ENCODE measurements around the gene KRT6C. TPM values are rescaled to one million over a fixed set of nuclear protein-coding genes. Genes with fewer than 3 reads are reported as not detected.

KRT6C gene
- total RNA-seq, 2 experiments from 2014 or later, result not detected

DNA sequence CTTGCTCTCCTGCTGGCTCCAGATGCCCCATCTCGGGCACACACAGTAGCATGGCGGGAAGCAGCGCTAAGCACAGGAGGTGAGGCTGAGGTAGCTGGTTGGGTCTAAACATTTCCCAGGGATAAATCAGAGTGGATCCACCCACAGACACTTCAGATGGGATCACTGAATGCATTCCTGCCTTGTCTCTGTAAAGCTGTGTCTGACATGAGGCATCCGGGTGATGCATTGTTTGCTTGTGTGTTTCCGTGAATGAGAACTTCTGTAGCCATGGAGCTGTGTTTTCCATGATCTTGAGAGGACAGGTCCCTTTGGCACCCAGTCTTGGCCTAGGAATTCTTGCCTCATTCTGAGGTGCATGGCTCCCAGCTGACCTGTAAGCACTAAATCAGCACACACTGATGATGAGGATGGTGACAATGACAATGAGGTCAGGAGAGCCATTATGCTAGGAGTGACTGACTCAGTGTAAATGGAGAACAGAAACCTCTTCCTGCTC lies 32.7 kb downstream of the KRT6C start:
- CTCF ChIA-PET, result no interaction called here

GRCh38 chr12:52439845-52440244 lies 33.8 kb downstream of the KRT6C start:
- H3K4me1 Mint-ChIP-seq, result no peaks in the 10 kb centered on the region
- POLR2A ChIA-PET, result no interaction called here
- H3K27ac Mint-ChIP-seq, result no peak overlapping the region
- H3K9me3 Mint-ChIP-seq, result no peaks in the 10 kb centered on the region
- no peak overlapping the region for H3K4me3 Mint-ChIP-seq
- H3K27me3 Mint-ChIP-seq, result peaks cover 41% of the 10 kb centered on the region
- no peak for DNase-seq
- H3K36me3 Mint-ChIP-seq (ENCODE audit: low read depth), result no peaks in the 10 kb centered on the region
- CTCF ChIA-PET, result no interaction called here

More for the DNA sequence above, 32.7 kb downstream of the KRT6C start:
- Mint-ChIP-seq H3K9me3 (no peaks in the 10 kb centered on the region), H3K27me3 (peaks cover 36% of the 10 kb centered on the region), H3K4me1 (no peaks in the 10 kb centered on the region), H3K27ac (no peak overlapping the region), H3K36me3 (ENCODE audit: low read depth) (no peaks in the 10 kb centered on the region), H3K4me3 (no peak overlapping the region)
- DNase-seq, result no peak
- POLR2A ChIA-PET, result no interaction called here

DNA sequence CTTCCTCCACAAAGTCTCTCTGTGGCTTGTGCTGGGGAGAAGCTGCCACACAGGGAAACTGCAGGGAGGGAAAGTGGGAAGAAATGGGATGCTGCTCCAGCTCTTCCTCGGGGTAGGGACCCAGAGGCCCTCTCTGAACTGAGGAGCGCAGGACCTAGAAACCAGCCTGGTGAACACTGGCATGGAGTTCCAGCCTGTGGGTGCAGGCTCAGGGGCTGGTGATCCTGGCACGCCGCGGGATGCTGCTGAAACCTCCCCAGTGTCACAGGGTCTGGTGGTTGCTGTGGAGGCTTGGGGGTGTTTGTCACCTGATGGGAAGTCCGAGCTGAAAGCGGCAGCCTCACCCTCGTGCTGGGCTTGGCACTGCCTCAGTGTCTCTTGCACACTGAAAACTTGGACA lies 34.2 kb downstream of the KRT6C start:
- no peak overlapping the region for H3K27ac Mint-ChIP-seq
- no peak for DNase-seq
- no peaks in the 10 kb centered on the region for H3K4me1 Mint-ChIP-seq
- no peak overlapping the region for H3K4me3 Mint-ChIP-seq
- ChIA-PET CTCF (no interaction called here), POLR2A (no interaction called here)
- peaks cover 42% of the 10 kb centered on the region for H3K27me3 Mint-ChIP-seq
- H3K9me3 Mint-ChIP-seq, result no peaks in the 10 kb centered on the region
- H3K36me3 Mint-ChIP-seq (ENCODE audit: low read depth), result no peaks in the 10 kb centered on the region

DNA sequence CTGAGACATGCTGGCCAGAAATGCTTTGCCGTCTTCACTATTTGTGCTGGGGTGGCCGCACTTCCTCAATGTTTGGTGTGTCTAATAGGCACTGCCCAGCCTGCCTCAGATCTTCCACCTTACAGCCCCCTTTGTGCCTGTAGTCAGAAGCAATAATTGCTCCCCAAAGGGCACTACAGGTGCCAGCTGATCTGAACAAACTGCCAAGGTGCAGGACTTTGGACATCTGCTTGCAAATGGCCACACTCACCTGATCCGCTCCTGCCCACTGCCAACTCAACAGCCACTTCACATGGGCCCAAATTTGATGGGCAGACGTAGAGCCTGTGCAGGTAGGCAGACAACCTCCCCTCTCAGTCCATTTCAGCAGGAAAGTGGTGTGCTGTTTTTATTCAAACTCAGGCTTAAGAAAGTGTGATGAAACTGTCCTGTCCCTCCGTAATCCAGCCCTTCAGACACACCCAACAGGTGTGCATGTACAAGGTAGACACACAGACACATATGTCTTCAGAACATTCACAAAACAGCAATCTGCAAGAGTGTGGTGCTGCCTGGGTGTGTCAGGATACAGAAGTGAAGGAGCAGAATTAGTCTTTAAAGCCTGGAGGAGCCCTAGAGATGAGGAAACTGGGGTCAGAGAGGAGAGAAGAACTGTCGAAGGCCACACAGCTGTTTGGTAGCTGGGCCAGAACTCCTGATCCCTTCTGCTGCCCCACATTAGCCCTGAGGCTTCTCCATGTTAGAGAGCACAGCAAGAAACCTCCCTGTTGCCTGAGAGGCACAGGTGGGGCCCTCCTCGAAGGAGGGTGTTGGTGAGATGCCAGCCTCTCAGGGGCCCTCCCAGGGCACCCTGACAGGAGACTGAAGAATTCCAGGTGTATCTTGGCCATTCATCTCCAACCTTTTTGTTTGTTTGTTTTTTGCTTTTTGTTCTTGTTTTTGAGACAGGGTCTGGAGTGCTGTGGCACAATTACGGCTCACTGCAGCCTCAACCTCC lies 35.0 kb downstream of the KRT6C start:
- H3K4me3 Mint-ChIP-seq, result no peak overlapping the region
- no peak for DNase-seq
- peaks cover 42% of the 10 kb centered on the region for H3K27me3 Mint-ChIP-seq
- no peaks in the 10 kb centered on the region for H3K36me3 Mint-ChIP-seq (ENCODE audit: low read depth)
- H3K27ac Mint-ChIP-seq, result no peak overlapping the region
- POLR2A ChIA-PET, result no interaction called here
- H3K4me1 Mint-ChIP-seq, result no peaks in the 10 kb centered on the region
- CTCF ChIA-PET, result no interaction called here
- H3K9me3 Mint-ChIP-seq, result no peaks in the 10 kb centered on the region

DNA sequence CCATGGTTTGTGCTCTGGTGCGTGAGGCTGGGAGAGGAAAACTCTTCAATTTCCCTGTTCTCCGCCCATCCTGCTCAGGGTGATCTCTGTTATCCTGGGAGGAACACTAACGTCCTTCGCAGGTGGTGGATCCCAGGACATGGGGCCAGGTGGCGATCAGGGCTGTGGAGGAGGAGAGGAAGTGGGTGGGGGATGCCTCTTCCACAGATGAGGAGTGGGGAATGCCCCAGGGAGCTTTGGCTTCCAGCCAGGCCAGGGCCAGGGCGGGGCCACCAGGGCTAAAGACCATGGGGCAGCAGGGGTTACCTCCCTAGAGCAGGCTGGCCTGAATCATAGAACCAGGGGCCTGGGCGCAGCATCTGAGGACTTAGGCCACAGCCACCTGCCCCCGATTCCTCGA lies 36.1 kb downstream of the KRT6C start:
- CTCF ChIA-PET, result no interaction called here
- DNase-seq, result no peak
- no peaks in the 10 kb centered on the region for H3K4me1 Mint-ChIP-seq
- peaks cover 33% of the 10 kb centered on the region for H3K27me3 Mint-ChIP-seq
- H3K9me3 Mint-ChIP-seq, result no peaks in the 10 kb centered on the region
- POLR2A ChIA-PET, result no interaction called here
- H3K4me3 Mint-ChIP-seq, result no peak overlapping the region
- H3K36me3 Mint-ChIP-seq (ENCODE audit: low read depth), result no peaks in the 10 kb centered on the region
- H3K27ac Mint-ChIP-seq, result no peak overlapping the region

GRCh38 chr12:52436828-52437474 lies 36.7 kb downstream of the KRT6C start:
- H3K27me3 Mint-ChIP-seq, result peaks cover 29% of the 10 kb centered on the region

DNA sequence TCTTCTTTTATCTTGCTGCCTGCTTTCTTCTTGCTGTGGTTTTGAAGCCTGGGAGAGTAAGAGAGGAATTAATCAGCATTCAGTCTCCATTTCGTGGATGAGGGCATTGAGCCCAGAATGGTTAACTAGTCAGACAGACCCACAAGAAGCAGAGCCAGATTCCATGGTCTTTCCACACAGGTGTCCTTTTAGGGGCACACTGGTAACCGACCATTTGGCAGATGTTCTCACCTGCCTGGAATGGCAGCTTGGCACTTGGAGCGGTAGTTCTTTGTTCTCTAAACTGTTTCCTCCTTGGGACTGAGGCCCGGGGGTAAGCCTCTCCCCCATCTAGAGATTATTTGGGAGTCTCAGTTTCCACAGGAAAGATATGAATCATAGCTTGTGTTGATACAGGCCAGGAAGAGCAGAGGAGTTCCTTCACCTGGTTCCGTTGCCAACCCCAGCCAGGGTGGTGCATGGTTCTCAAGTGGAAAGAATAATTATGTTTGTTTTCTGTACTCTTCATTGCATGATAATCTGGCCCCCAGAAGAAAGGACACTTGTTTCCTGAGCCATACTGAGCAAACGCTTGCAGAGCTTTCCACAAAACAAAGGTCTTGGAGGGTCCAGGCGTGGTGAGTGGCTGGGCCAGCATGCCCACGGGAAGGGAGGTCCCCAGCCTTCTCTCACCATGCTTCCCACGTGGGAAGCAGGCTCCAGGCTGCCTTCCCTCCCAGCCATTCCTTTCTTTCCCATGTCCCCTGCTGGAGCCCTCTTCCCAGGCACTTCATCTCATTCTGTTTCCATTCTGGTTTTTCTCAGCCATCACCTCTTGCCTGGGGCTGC lies 37.4 kb downstream of the KRT6C start:
- no peak overlapping the region for H3K27ac Mint-ChIP-seq
- ChIA-PET POLR2A (no interaction called here), CTCF (no interaction called here)

More at GRCh38 chr12:52436828-52437474, 36.7 kb downstream of the KRT6C start:
- no peak for DNase-seq
- H3K36me3 Mint-ChIP-seq (ENCODE audit: low read depth), result no peaks in the 10 kb centered on the region
- H3K27ac Mint-ChIP-seq, result no peak overlapping the region
- POLR2A ChIA-PET, result no interaction called here
- CTCF ChIA-PET, result no interaction called here
- H3K4me3 Mint-ChIP-seq, result no peak overlapping the region
- H3K9me3 Mint-ChIP-seq, result no peaks in the 10 kb centered on the region
- no peaks in the 10 kb centered on the region for H3K4me1 Mint-ChIP-seq

GRCh38 chr12:52435659-52435999 lies 38.0 kb downstream of the KRT6C start:
- DNase-seq, result no peak
- ChIA-PET CTCF (no interaction called here), POLR2A (no interaction called here)
- Mint-ChIP-seq H3K4me3 (no peak overlapping the region), H3K27ac (no peak overlapping the region), H3K9me3 (no peaks in the 10 kb centered on the region), H3K27me3 (peaks cover 26% of the 10 kb centered on the region), H3K36me3 (ENCODE audit: low read depth) (no peaks in the 10 kb centered on the region), H3K4me1 (no peaks in the 10 kb centered on the region)

More for the DNA sequence above, 37.4 kb downstream of the KRT6C start:
- Mint-ChIP-seq H3K4me1 (no peaks in the 10 kb centered on the region), H3K9me3 (no peaks in the 10 kb centered on the region), H3K36me3 (ENCODE audit: low read depth) (no peaks in the 10 kb centered on the region), H3K27me3 (peaks cover 29% of the 10 kb centered on the region), H3K4me3 (no peak overlapping the region)
- no peak for DNase-seq

GRCh38 chr12:52434760-52435530 lies 38.7 kb downstream of the KRT6C start:
- Mint-ChIP-seq H3K9me3 (no peaks in the 10 kb centered on the region), H3K36me3 (ENCODE audit: low read depth) (no peaks in the 10 kb centered on the region), H3K4me1 (no peaks in the 10 kb centered on the region), H3K27me3 (peaks cover 26% of the 10 kb centered on the region), H3K27ac (no peak overlapping the region), H3K4me3 (no peak overlapping the region)
- no peak for DNase-seq
- ChIA-PET CTCF (no interaction called here), POLR2A (no interaction called here)

- H3K4me1 Mint-ChIP-seq, result no peaks in the 10 kb centered on the region
- H3K4me3 Mint-ChIP-seq, result no peak within 1 kb of the TSS
- POLR2A ChIA-PET, result no interaction called here
- peaks cover 27% of the 10 kb centered on the region for H3K27me3 Mint-ChIP-seq
- no peak within 1 kb of the TSS for H3K27ac Mint-ChIP-seq
- no peaks in the 10 kb centered on the region for H3K9me3 Mint-ChIP-seq
- no peak for DNase-seq
- CTCF ChIA-PET, result no interaction called here
- no peaks in the 10 kb centered on the region for H3K36me3 Mint-ChIP-seq (ENCODE audit: low read depth)
These were observed 39.4 kb downstream of the KRT6C start, which contains the start of gene KRT75 for GRCh38 chr12:52434081-52434733. KRT75 (minus strand) TSS chr12:52434371; CDS start chr12:52434304, 67 bp downstream.

- H3K27ac Mint-ChIP-seq, result no peak overlapping the region
- no peaks in the 10 kb centered on the region for H3K9me3 Mint-ChIP-seq
- peaks cover 33% of the 10 kb centered on the region for H3K27me3 Mint-ChIP-seq
- no peak for DNase-seq
- ChIA-PET CTCF (no interaction called here), POLR2A (no interaction called here)
- no peaks in the 10 kb centered on the region for H3K4me1 Mint-ChIP-seq
- no peaks in the 10 kb centered on the region for H3K36me3 Mint-ChIP-seq (ENCODE audit: low read depth)
- no peak overlapping the region for H3K4me3 Mint-ChIP-seq
These were observed 40.0 kb downstream of the KRT6C start for GRCh38 chr12:52433501-52434080.

GRCh38 chr12:52432559-52433207 lies 40.9 kb downstream of the KRT6C start:
- no peaks in the 10 kb centered on the region for H3K36me3 Mint-ChIP-seq (ENCODE audit: low read depth)

More at GRCh38 chr12:52432559-52433207, 40.9 kb downstream of the KRT6C start:
- no peak overlapping the region for H3K4me3 Mint-ChIP-seq
- ChIA-PET POLR2A (no interaction called here), CTCF (no interaction called here)
- DNase-seq, result no peak
- no peaks in the 10 kb centered on the region for H3K4me1 Mint-ChIP-seq
- H3K9me3 Mint-ChIP-seq, result no peaks in the 10 kb centered on the region
- no peak overlapping the region for H3K27ac Mint-ChIP-seq
- H3K27me3 Mint-ChIP-seq, result peaks cover 37% of the 10 kb centered on the region
